SK-MEL-5 (cell line): ENCODE results near the gene CADPS2. TPM values are rescaled to one million over a fixed set of nuclear protein-coding genes. Genes with fewer than 3 reads are reported as not detected.

Experiments
- DNase-seq: peaks from one replicate; pipeline ENCODE4 v3.0.0-alpha.2; 2016; ENCODE audit warnings: low read depth, low spot score
- in situ Hi-C: cut with HindIII; loops from 2 replicates; pipeline ENCODE4 v1.10.0; 2016; ENCODE audit warnings: low sequenced_read_pairs, high pct_unique_total_duplicates, low pct_unique_long_range_greater_than_20kb
- total RNA-seq: library from RNA; depleted of rRNA; stranded (reverse); fragments of >200 nt; shearing (Covaris generic); gene quantifications from 2 replicates; pipeline ENCODE4 v1.2.3, GENCODE V29; 2014

CADPS2 gene
- total RNA-seq, 1 experiment from 2014 or later, result 40.8 TPM

- no peak for DNase-seq
- in situ Hi-C loops, result no loop called here
Observed at GRCh38 chr7:122482212-122482611, 404.0 kb downstream of the CADPS2 start.

GRCh38 chr7:122470859-122471258 lies 415.4 kb downstream of the CADPS2 start:
- DNase-seq, result no peak
- in situ Hi-C loops, result no loop called here

GRCh38 chr7:122468945-122469344 lies 417.3 kb downstream of the CADPS2 start:
- no peak for DNase-seq
- in situ Hi-C loops, result no loop called here

- DNase-seq, result peak; percentile 39
- in situ Hi-C loops, result no loop called here
Observed at GRCh38 chr7:122467661-122468449, 418.4 kb downstream of the CADPS2 start.

- in situ Hi-C loops, result no loop called here
- DNase-seq, result no peak
Observed at GRCh38 chr7:122465296-122465695, 421.0 kb downstream of the CADPS2 start.

GRCh38 chr7:122463631-122464030 lies 422.6 kb downstream of the CADPS2 start:
- no peak for DNase-seq

GRCh38 chr7:122460936-122461335 lies 425.3 kb downstream of the CADPS2 start:
- in situ Hi-C loops, result no loop called here
- no peak for DNase-seq

More at GRCh38 chr7:122463631-122464030, 422.6 kb downstream of the CADPS2 start:
- in situ Hi-C loops, result no loop called here

- in situ Hi-C loops, result no loop called here
Observed at GRCh38 chr7:122457969-122458368, 428.3 kb downstream of the CADPS2 start.

GRCh38 chr7:122457325-122457724 lies 428.9 kb downstream of the CADPS2 start:
- no peak for DNase-seq
- in situ Hi-C loops, result no loop called here

More at GRCh38 chr7:122457969-122458368, 428.3 kb downstream of the CADPS2 start:
- DNase-seq, result no peak

- DNase-seq, result no peak
- in situ Hi-C loops, result no loop called here
Observed at GRCh38 chr7:122454776-122455507, 431.3 kb downstream of the CADPS2 start.

GRCh38 chr7:122453432-122453831 lies 432.8 kb downstream of the CADPS2 start:
- no peak for DNase-seq
- in situ Hi-C loops, result no loop called here

- no peak for DNase-seq
- in situ Hi-C loops, result no loop called here
Observed at GRCh38 chr7:122448893-122449589, 437.2 kb downstream of the CADPS2 start.

GRCh38 chr7:122442929-122443328 lies 443.3 kb downstream of the CADPS2 start:
- DNase-seq, result no peak
- in situ Hi-C loops, result no loop called here

- in situ Hi-C loops, result no loop called here
- no peak for DNase-seq
Observed at GRCh38 chr7:122438492-122438891, 447.8 kb downstream of the CADPS2 start.

- peak; percentile 91 for DNase-seq
- in situ Hi-C loops, result no loop called here
Observed at GRCh38 chr7:122438006-122438405, 448.3 kb downstream of the CADPS2 start.

GRCh38 chr7:122433765-122434164 lies 452.5 kb downstream of the CADPS2 start:
- DNase-seq, result peak; percentile 39
- in situ Hi-C loops, result no loop called here

- in situ Hi-C loops, result no loop called here
- DNase-seq, result no peak
Observed at GRCh38 chr7:122430710-122431109, 455.6 kb downstream of the CADPS2 start.

- in situ Hi-C loops, result no loop called here
- DNase-seq, result no peak
Observed at GRCh38 chr7:122429926-122430325, 456.3 kb downstream of the CADPS2 start.
